ENCODE data around the gene CCDC18.

DNA sequence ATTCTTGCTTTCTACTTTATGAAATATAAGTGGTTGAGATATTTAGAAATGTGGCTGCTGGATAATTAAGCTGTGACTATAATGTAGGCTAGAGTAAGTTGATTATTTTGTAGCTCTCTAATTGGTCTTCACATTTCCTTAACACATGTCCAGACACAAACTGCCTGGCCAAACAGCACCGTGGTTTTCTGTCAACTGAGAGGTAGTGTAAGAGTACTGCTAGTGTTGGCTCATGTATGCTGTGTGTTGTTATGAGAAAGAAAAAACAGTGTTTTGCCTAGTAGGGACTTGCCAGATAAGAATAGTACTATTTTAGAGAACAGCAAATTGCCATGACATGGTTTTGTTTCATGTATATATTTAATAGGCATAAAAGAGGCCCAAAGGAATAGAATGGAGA lies 37.4 kb upstream of the CCDC18 start:
- TF ChIP-seq, protein P1, sequence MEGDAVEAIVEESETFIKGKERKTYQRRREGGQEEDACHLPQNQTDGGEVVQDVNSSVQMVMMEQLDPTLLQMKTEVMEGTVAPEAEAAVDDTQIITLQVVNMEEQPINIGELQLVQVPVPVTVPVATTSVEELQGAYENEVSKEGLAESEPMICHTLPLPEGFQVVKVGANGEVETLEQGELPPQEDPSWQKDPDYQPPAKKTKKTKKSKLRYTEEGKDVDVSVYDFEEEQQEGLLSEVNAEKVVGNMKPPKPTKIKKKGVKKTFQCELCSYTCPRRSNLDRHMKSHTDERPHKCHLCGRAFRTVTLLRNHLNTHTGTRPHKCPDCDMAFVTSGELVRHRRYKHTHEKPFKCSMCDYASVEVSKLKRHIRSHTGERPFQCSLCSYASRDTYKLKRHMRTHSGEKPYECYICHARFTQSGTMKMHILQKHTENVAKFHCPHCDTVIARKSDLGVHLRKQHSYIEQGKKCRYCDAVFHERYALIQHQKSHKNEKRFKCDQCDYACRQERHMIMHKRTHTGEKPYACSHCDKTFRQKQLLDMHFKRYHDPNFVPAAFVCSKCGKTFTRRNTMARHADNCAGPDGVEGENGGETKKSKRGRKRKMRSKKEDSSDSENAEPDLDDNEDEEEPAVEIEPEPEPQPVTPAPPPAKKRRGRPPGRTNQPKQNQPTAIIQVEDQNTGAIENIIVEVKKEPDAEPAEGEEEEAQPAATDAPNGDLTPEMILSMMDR (IDR thresholded peaks at IDR 0.05): no peak
- no peak for TF ChIP-seq POLR2A (IDR thresholded peaks at IDR 0.05)

All from body of pancreas (tissue), 4 donors.